Measurements from ENCODE around the gene CENPX.
"Not testable (repeated sequence)": the region's sequence is repeated elsewhere in the genome, so short reads cannot be mapped to it uniquely, and the experiment has no call there.

The CENPX gene

DNA sequence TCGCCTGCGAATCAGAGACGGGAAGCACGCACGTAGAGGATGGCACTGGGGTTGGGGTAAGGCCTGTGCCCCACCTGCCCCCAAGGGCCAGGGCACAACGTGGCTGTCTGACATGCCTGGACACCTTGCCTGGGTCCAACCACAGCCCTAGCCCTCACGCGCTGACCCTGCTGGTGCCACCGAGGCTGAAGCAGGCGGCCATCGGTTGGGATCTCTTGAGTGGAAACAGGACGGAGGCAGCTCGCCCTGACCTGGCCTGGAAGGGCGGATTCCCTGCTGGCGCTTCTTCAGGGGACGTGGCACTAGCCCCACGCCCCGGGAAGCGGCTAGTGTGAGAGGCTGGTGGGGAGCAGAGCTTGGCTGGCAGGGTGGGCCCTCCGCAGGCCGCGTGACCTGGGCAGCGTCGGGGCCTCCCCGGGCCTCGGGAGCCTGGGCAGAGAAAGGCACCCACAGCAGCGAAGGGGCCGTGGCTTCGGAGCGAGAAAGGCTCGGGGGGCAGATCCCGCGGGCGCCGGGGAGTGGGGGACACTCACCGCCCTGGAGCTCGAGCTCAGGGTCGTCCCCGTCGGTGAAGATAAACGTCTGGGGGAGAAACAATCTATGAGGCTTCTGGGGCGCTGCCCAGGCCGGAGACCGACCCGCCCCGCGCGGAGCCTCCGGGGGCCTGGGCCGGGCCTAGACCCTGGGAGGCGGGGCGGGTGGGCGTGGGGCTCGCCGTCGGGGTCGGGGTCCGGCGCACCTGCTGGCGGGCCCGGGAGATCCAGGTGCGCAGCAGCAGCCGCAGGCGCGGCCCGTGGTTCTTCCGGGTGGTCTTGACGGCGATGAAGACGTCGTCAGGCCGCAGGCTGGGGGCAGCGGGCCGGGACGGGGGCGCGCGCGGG is 28.3 kb upstream of the CENPX start:
- no peak for TF ChIP-seq ZNF274 (IDR thresholded peaks at IDR 0.05; ENCODE audit: low read depth, low read length)
- peak overlapping the region; percentile 86 for H3K4me3 ChIP-seq (ENCODE audit: low read length)

DNA sequence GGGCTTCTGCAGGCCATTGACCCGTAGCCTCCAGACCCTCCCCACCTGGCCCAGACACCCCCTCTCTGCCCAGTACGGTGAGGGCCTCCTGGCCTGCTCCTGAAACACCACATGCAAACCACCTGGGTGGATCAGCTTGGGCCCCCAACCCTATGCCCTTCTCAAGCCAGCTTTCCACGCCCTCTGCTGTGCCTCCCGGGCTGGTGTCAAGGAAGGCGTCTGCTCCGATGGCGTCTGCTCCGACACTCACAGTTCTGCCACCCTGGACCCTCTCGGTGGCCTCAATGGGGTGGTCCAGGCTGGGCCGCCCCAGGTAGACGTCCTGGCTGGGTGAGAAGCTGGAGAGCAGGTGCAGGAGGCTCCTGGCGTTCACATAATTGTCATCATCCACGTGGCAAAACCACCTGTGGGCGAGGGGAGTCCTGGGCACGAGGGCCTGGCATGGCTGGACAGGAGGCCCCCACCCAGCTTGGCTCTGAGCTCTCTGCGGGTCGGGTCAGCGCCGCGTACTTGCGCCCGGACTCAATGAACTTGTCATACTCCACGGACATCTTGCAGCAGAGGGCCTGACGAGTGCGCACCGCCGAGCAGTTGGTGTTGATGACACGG is 27.6 kb upstream of the CENPX start:
- H3K4me3 ChIP-seq (ENCODE audit: low read length): no peak overlapping the region; the same call in 1 of the 2 replicates

DNA sequence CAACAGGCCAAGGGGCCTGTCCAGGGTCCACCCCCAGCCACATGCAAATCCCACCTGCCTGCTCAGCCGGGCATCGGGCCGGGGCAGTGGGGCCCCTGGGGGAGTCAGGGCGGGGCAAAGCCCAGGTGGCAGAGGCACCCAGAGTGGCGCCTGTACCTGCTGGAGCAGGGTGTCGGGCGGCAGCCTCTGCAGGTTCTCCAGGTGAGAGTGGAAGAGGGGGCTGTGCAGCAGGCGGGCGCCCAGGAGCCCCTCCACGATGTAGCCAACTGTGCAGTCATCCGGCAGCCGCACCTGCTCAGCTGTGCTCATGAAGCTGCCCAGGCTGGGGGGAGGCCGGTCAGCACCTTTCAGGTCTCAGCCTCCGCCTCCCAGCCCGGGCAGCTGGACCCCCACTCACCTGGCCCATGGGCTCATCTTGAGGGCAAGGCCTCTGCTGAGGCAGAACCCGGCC is 26.9 kb upstream of the CENPX start:
- TF ChIP-seq ZNF274 (IDR thresholded peaks at IDR 0.05; ENCODE audit: low read depth, low read length): no peak
- no peak overlapping the region for H3K4me3 ChIP-seq (ENCODE audit: low read length)

More for the DNA sequence above, 27.6 kb upstream of the CENPX start:
- no peak for TF ChIP-seq ZNF274 (IDR thresholded peaks at IDR 0.05; ENCODE audit: low read depth, low read length)

DNA sequence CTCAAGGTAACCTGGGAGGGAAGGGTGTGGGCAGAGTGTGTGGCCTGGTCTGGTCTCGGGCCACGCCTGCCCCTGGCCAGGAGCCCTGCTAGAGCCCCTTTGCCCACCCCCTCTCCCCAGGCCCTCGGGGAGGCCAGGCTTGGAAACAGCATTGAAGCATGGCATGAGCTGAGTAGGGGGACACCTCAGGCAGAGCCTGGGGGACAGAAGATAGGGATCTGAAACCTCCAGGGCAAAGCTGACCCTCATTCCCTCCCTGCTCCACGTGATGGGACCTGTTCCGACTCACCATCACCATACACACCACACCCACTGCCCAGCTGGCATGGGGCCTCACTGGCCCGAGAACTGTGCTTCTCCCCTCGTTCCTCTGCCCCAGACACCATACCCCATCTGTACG is 26.4 kb upstream of the CENPX start:
- no peak for TF ChIP-seq ZNF274 (IDR thresholded peaks at IDR 0.05; ENCODE audit: low read depth, low read length)
- no peak overlapping the region for H3K4me3 ChIP-seq (ENCODE audit: low read length)

DNA sequence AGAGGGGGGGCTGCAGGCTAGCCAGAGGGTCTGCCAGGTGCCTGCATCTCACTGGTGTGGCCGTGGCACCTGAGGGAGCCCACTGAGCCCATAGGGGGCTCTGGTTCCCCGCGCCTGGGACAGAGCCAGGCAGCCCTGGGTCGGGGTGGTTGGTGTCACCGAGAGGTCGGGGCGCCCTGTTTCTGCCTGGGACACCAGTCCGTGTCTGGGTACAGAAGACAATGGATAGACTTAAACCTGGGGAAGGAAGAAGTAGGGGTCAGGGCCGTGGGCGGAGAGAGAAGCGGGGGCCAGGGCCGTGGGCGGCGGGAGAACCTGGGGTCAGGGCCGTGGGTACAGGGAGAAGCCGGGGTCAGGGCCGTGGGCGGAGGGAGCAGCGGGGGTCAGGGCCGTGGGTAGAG is 25.9 kb upstream of the CENPX start:
- TF ChIP-seq ZNF274 (IDR thresholded peaks at IDR 0.05; ENCODE audit: low read depth, low read length): no peak
- H3K4me3 ChIP-seq (ENCODE audit: low read length): no peak overlapping the region

DNA sequence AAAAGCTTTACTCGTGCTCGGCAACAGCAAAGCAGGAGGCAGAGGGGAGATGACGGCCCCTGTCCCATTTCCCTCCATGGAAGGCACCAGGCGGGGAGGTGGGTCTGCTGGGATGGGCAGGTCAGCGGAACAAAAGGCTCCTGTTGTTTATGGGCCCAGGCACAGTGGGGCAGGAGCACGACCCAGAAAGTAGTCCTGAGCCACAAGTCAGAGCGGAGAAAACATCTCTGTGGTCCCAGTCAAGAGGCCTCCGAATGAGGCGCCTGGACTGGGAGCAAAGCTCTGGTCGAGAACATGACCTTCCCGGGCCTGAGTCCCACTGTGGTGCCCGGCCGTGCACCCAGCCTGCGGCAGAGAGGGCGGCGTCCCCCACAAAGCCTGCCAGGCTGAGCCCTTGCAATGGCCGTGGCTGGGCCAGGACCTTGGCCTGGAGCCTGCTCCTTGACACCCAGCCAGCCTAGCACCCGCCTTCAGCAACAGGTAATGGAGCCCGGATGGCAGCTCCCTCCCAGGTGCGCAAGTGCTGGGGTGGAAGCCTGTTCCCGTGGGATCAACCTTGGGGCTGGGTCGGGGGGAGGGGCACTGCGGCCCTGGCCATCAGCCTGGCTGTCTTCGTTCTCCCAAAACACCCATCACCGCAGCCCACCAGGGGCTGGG is 25.4 kb upstream of the CENPX start:
- no peak for TF ChIP-seq ZNF274 (IDR thresholded peaks at IDR 0.05; ENCODE audit: low read depth, low read length)
- no peak overlapping the region for H3K4me3 ChIP-seq (ENCODE audit: low read length)

DNA sequence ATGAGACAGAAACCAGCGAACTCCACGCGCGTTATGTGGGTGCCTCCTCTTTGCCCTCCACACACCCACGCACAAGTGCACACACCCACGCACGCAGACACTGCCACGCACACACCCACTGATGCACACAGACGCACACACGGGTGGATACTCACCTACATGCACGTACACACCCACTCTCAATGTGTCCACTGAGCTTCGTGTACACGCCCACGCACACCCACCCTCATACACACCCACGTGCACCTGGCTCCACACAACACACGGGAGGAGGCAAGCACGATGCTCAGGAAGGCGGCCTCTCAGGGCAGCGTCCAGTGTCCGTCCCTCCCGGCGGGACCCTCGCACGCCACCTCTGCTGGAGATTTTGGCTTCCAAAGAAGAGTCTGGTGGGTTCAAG is 24.7 kb upstream of the CENPX start:
- no peak overlapping the region for H3K4me3 ChIP-seq (ENCODE audit: low read length)
- TF ChIP-seq ZNF274 (IDR thresholded peaks at IDR 0.05; ENCODE audit: low read depth, low read length): no peak

DNA sequence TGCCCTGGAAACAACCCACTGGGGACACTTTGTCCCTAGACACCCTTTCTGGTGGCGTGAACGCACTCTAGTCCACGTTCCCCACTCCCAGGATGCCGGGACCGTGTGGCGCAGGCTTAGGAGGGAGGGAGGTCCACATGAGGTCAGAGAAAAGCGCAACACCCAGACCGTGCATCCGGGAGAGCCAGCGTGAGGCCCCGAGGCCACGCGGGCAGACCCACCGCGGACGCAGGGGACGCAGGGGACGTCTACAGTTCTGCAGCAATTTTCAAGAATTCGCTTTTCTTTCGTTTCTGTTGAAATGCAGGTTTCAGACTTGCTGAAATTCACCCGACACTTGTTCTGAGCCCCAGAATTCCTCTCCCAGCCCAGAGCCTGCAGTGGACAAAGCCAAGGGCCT is 24.2 kb upstream of the CENPX start:
- no peak for TF ChIP-seq ZNF274 (IDR thresholded peaks at IDR 0.05; ENCODE audit: low read depth, low read length)
- no peak overlapping the region for H3K4me3 ChIP-seq (ENCODE audit: low read length)

DNA sequence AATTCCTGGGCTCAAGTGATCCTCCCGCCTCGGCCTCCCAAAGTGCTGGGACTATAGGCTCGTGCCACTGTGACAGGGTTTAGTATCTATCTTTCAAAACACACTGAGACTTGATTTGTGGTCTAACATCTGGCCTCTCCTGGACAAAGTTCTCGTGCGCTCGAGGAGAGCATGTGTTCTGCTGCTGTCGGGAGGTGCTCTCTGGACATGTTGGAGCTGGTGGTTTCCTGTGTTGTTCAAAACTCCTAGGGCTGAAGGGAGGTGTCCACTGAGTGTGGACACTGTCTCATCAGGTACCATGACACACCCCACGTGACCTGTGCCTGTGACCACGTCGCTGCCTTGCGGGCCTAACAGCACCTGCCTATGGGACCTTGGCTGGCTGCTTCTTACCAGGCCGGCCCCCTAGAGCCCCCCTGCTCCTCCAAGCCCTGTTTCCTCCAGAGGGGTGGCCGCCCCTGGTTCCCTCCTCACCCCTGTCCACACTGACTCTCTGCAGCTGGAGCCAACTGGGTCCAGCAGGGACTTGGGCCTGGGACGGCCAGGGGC is 23.3 kb upstream of the CENPX start:
- TF ChIP-seq ZNF274 (IDR thresholded peaks at IDR 0.05; ENCODE audit: low read depth, low read length): no peak
- no peak overlapping the region for H3K4me3 ChIP-seq (ENCODE audit: low read length)

DNA sequence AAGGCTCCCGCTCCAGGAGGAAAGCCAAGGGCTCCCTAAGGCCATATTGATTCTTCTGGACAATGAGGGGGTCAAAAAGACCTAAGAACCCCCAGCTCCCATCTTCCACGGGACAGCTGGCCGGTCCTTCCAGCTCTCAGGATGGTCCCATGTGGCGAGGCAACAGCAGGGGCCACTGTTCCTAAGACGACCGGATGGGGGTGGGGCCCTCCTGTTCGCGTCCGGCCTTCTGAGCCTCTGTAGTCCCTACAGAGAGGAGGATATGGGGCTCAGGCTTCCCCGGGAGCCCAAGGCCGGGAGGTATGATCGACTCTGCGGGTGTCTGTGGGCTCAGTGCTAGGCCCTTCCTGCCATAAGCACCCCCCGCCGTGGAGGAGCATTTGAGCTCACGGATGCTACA is 20.8 kb upstream of the CENPX start:
- no peak for TF ChIP-seq ZNF274 (IDR thresholded peaks at IDR 0.05; ENCODE audit: low read depth, low read length)
- no peak overlapping the region for H3K4me3 ChIP-seq (ENCODE audit: low read length)

DNA sequence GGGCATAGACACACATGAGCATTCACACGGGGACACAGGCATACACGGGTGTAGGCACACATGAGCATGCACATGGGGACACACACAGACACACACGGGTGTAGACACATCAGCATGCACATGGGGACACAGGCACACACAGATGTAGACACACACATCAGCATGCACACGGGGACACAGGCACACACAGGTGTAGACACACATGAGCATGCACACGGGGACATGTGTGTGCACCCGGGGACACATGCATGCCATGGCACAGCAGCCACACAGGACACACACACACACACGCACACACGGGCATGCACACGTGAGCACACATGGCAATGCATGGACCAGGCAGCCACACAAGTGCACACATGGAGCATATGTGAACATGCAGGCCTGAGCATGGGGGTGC is 20.0 kb upstream of the CENPX start:
- no peak overlapping the region for H3K4me3 ChIP-seq (ENCODE audit: low read length)
- no peak for TF ChIP-seq ZNF274 (IDR thresholded peaks at IDR 0.05; ENCODE audit: low read depth, low read length)

DNA sequence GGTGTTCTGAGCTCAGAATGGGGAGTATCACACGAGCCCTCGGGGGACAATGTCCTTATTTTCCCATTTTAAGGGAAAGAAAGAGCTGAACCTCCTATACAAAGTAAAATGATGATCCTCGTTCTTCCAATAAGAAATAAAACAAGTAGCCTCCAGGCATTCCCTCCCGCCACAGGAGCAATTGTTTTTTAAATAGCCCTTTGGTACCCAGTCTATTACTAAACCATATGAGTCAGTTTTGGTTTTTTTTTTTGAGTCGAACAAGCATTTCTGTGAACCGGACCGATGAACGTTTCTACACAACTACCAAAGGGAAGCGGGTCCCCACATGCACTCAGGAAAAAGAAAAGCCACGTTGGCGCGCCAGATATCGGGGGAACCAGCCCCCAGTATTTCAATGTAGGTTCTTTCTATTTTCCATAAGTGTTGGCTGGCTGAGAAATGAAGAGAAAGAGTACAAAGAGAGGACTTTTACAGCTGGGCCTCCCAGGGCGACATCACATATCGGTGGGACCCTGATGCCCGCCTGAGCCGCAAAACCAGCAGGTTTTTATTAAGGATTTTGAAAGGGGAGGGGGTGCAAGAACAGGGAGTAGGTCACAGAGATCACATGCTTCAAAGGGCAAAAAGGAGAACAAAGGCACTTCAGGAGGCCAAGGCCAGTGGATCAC is 18.6 kb upstream of the CENPX start:
- H3K4me3 ChIP-seq (ENCODE audit: low read length): no peak overlapping the region
- no peak for TF ChIP-seq ZNF274 (IDR thresholded peaks at IDR 0.05; ENCODE audit: low read depth, low read length)

DNA sequence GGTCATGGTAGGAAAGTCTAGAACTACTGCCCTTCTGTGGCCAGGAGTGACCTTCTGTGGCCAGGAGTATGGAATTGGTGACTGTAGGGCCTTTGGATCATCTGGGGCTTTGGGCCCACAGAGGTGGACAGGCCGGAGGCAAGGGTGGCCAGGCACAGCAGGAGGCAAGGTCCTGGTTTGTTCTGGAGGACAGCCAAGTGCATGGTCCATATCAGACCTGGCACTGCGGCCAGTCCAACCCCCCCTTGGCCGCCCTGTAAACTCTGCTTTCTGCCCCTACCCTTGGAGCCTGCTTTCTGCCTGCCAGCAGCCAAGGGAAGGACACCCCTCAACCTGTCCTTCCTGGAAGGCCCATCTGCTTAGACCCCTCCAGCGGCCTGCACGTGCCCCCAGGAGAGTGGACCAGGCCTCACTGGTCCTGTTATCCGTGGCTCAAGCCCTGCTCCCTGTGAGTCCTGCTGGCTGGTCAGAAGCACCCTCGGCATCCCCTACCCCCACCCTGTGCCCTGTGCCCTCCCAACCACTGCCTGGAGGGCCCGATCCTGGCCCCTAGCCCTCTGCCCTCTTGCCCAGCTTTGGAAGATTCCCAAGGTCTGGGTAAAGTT is 17.1 kb upstream of the CENPX start:
- no peak for TF ChIP-seq ZNF274 (IDR thresholded peaks at IDR 0.05; ENCODE audit: low read depth, low read length)
- no peak overlapping the region for H3K4me3 ChIP-seq (ENCODE audit: low read length)

DNA sequence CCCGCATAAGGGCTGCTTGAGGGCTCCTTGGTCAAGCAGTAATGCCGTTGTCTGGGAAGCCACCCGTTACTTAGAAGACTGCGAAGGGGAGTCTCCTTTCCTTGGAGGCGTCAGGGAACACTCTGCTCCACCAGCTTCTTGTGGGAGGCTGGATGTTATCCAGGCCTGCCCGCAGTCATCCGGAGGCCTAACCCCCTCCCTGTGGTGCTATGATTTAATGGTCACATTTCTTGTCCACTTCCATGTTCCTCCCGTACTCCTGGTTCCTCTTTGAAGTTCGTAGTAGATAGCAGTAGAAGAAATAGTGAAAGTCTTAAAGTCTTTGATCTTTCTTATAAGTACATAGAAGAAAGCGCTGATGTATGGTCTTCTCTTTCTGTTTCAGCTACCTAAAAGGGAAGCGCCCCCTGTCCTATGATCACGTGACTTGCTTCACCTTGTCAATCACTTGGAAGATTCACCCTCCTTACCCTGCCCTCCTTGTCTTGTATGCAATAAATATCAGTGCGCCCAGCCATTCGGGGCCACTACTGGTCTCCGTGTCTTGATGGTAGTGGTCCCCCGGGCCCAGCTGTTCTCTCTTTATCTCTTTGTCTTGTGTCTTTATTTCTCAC is 16.2 kb upstream of the CENPX start:
- H3K4me3 ChIP-seq (ENCODE audit: low read length): not testable (repeated sequence)

All from GM08714 (cell line).